GM23248 (cell line): ENCODE results near the gene DAB2IP. TPM values are rescaled to one million over a fixed set of nuclear protein-coding genes. Genes with fewer than 3 reads are reported as not detected.

Source experiments
- DNase-seq: peaks from one replicate; pipeline ENCODE4 v3.0.0-alpha.2; 2015
- H2AFZ ChIP-seq: fragments of 200-600 bp; sonication (generic); 2 replicates; pipeline ENCODE4 v1.6.1; 2016; ENCODE audit warnings: antibody characterized with exemption
- H3F3A ChIP-seq: fragments of 200-600 bp; sonication (generic); 2 replicates; pipeline ENCODE4 v1.6.1; 2016; ENCODE audit warnings: mild to moderate bottlenecking, antibody characterized with exemption, mixed run types; ENCODE audit not compliant: insufficient read depth
- H3K27ac ChIP-seq: fragments of 200-600 bp; sonication (generic); 2 replicates; pipeline ENCODE4 v1.5.1; 2016; ENCODE audit warnings: mild to moderate bottlenecking
- H3K27me3 ChIP-seq: fragments of 200-600 bp; sonication (generic); replicated peaks from 2 replicates; pipeline ENCODE4 v1.6.1; 2016; ENCODE audit warnings: mild to moderate bottlenecking; ENCODE audit not compliant: insufficient read depth
- H3K36me3 ChIP-seq: fragments of 200-600 bp; sonication (generic); 2 replicates; pipeline ENCODE4 v1.6.1; 2016; ENCODE audit warnings: low read depth, mild to moderate bottlenecking
- H3K4me1 ChIP-seq: fragments of 200-600 bp; sonication (generic); 2 replicates; pipeline ENCODE4 v1.6.1; 2016; ENCODE audit warnings: mild to moderate bottlenecking; ENCODE audit not compliant: insufficient read depth
- H3K4me2 ChIP-seq: fragments of 200-600 bp; sonication (generic); one replicate; pipeline ENCODE4 v1.6.1; 2016; ENCODE audit warnings: mild to moderate bottlenecking; ENCODE audit not compliant: unreplicated experiment
- H3K4me3 ChIP-seq: fragments of 200-600 bp; sonication (generic); 2 replicates; pipeline ENCODE4 v1.5.1; 2016; ENCODE audit warnings: mild to moderate bottlenecking
- H3K79me2 ChIP-seq: fragments of 200-600 bp; sonication (generic); 2 replicates; pipeline ENCODE4 v1.6.1; 2016; ENCODE audit warnings: mild to moderate bottlenecking; ENCODE audit not compliant: insufficient read depth
- H3K9ac ChIP-seq: fragments of 200-600 bp; sonication (generic); 2 replicates; pipeline ENCODE4 v1.6.1; 2016; ENCODE audit warnings: mild to moderate bottlenecking
- H3K9me2 ChIP-seq: fragments of 200-600 bp; sonication (generic); 2 replicates; pipeline ENCODE4 v1.6.1; 2016; ENCODE audit warnings: mixed run types, mild to moderate bottlenecking, moderate library complexity; ENCODE audit not compliant: insufficient read depth
- H3K9me3 ChIP-seq: fragments of 200-600 bp; sonication (generic); one replicate; pipeline ENCODE4 v1.6.1; 2017; ENCODE audit warnings: low read depth
- H4K20me1 ChIP-seq: fragments of 200-600 bp; sonication (generic); 2 replicates; pipeline ENCODE4 v1.6.0; 2016; ENCODE audit not compliant: insufficient read depth
- EZH2 ChIP-seq: fragments of 200-600 bp; sonication (generic); IDR thresholded peaks from 2 replicates; pipeline ENCODE4 v1.6.1; 2018; ENCODE audit warnings: antibody characterized with exemption, mild to moderate bottlenecking; ENCODE audit not compliant: insufficient read depth, poor library complexity, severe bottlenecking
- EZH2phosphoT487 ChIP-seq: fragments of 200-600 bp; sonication (generic); IDR thresholded peaks from 2 replicates; pipeline ENCODE4 v1.6.1; 2018; ENCODE audit warnings: antibody characterized with exemption, moderate library complexity, mild to moderate bottlenecking, low read depth; ENCODE audit not compliant: insufficient read depth
- WGBS, 2 experiments: methylation state at CpG; one replicate each; pipeline ENCODE4 v1.1.6; 2015 to 2017; ENCODE audit warnings: low lambda C conversion rate in 2 of 2, low coverage in 1 of 2; ENCODE audit errors: missing lambda C conversion rate in 2 of 2; 5-methylcytosine and 5-hydroxymethylcytosine counted together
- in situ Hi-C: fragments of 300-500 bp; cut with MboI; formaldehyde crosslinking; loops from 2 replicates; pipeline ENCODE4 v1.15.0; 2020
- polyA plus RNA-seq: library from polyadenylated mRNA; unstranded; fragments of >200 nt; fragmentation: Nextera tagmentation; extraction: Ambion mirVana; gene quantifications from 2 replicates; pipeline ENCODE4 v1.2.1, GENCODE V29; 2016
- total RNA-seq: library from RNA; depleted of rRNA; stranded (reverse); fragments of >200 nt; shearing (Covaris generic); gene quantifications from 2 replicates; pipeline ENCODE4 v1.2.3, GENCODE V29; 2014

DAB2IP gene
- total and polyA plus RNA-seq, 2 experiments from 2014 or later: 2.6 to 19.7 TPM

GRCh38 chr9:121720311-121721057, 69.0 kb downstream of the DAB2IP start:
- DNase-seq: peak; percentile 26
- TF ChIP-seq EZH2 (no peak), EZH2phosphoT487 (no peak)
- in situ Hi-C loops: no loop called here
- no peaks in the 10 kb centered on the region for H3K27me3 ChIP-seq
- H3K9me3 ChIP-seq: no peaks in the 10 kb centered on the region
- WGBS, 2 experiments: 83 to 89% methylated on average over 7 of the region's 7 CpGs
- no peaks in the 10 kb centered on the region for H3F3A ChIP-seq
- H3K4me2 ChIP-seq: no peak overlapping the region
- H3K79me2 ChIP-seq: peaks cover 21% of the 10 kb centered on the region
- no peak overlapping the region for H3K4me3 ChIP-seq
- peaks cover 30% of the 10 kb centered on the region for H3K4me1 ChIP-seq
- no peaks in the 10 kb centered on the region for H3K9me2 ChIP-seq
- H3K36me3 ChIP-seq: no peaks in the 10 kb centered on the region
- H4K20me1 ChIP-seq: no peaks in the 10 kb centered on the region
- no peak overlapping the region for H2AFZ ChIP-seq
- H3K27ac ChIP-seq: no peak overlapping the region
- H3K9ac ChIP-seq: no peak overlapping the region

- no peak for TF ChIP-seq EZH2phosphoT487
- TF ChIP-seq EZH2: no peak
- no peaks in the 10 kb centered on the region for H4K20me1 ChIP-seq
- no peaks in the 10 kb centered on the region for H3K9me3 ChIP-seq
- H3K27ac ChIP-seq: no peak overlapping the region
- H3K9me2 ChIP-seq: no peaks in the 10 kb centered on the region
- H3K27me3 ChIP-seq: no peaks in the 10 kb centered on the region
- DNase-seq: peak; percentile 47
- peaks cover 21% of the 10 kb centered on the region for H3K79me2 ChIP-seq
- H3K4me2 ChIP-seq: no peak overlapping the region
- H3K4me3 ChIP-seq: no peak overlapping the region
- H3K36me3 ChIP-seq: no peaks in the 10 kb centered on the region
- in situ Hi-C loops: no loop called here
- peaks cover 32% of the 10 kb centered on the region for H3K4me1 ChIP-seq
- H3F3A ChIP-seq: no peaks in the 10 kb centered on the region
- H3K9ac ChIP-seq: no peak overlapping the region; the same call in 1 of the 2 replicates
- H2AFZ ChIP-seq: no peak overlapping the region
- 88 to 94% methylated on average over 1 of the region's 1 CpG for WGBS, 2 experiments
Measured at GRCh38 chr9:121721058-121721350, 69.6 kb downstream of the DAB2IP start.

GRCh38 chr9:121721770-121722169, 70.3 kb downstream of the DAB2IP start:
- H3K27ac ChIP-seq: no peak overlapping the region; the same call in 1 of the 2 replicates
- no peaks in the 10 kb centered on the region for H3K27me3 ChIP-seq
- no peaks in the 10 kb centered on the region for H3K9me2 ChIP-seq
- DNase-seq: peak; percentile 37
- H3K4me3 ChIP-seq: no peak overlapping the region
- no peaks in the 10 kb centered on the region for H3K9me3 ChIP-seq
- H3F3A ChIP-seq: no peaks in the 10 kb centered on the region
- no peak overlapping the region for H2AFZ ChIP-seq
- no peaks in the 10 kb centered on the region for H4K20me1 ChIP-seq
- H3K36me3 ChIP-seq: no peaks in the 10 kb centered on the region
- TF ChIP-seq EZH2phosphoT487: no peak
- TF ChIP-seq EZH2: no peak
- WGBS, 2 experiments: 63 to 66% methylated on average over 4 to 7 of the region's 7 CpGs
- H3K9ac ChIP-seq: no peak overlapping the region
- peaks cover 22% of the 10 kb centered on the region; the same call in 1 of the 2 replicates for H3K79me2 ChIP-seq
- in situ Hi-C loops: no loop called here
- H3K4me1 ChIP-seq: peaks cover 32% of the 10 kb centered on the region
- no peak overlapping the region for H3K4me2 ChIP-seq

GRCh38 chr9:121725008-121725775, 73.8 kb downstream of the DAB2IP start:
- Histone ChIP-seq H2AFZ (peak overlapping the region; percentile 56), H3K4me1 (peaks cover 19% of the 10 kb centered on the region), H3K4me2 (peak overlapping the region; percentile 10), H3K27me3 (no peaks in the 10 kb centered on the region), H3K9me2 (no peaks in the 10 kb centered on the region), H3K4me3 (no peak overlapping the region), H3K9me3 (no peaks in the 10 kb centered on the region), H4K20me1 (no peaks in the 10 kb centered on the region), H3K9ac (peak overlapping the region; percentile 56), H3K79me2 (peaks cover 37% of the 10 kb centered on the region), H3K27ac (peak overlapping the region; percentile 56), H3K36me3 (no peaks in the 10 kb centered on the region), H3F3A (no peaks in the 10 kb centered on the region)
- 25 to 26% methylated on average over 21 of the region's 21 CpGs for WGBS, 2 experiments
- in situ Hi-C loops: no loop called here
- TF ChIP-seq EZH2phosphoT487 (no peak), EZH2 (no peak)
- DNase-seq: peak; percentile 100
